ENCODE measurements around the gene AOC1. TPM values are rescaled to one million over a fixed set of nuclear protein-coding genes. Genes with fewer than 3 reads are reported as not detected.
"Not testable (repeated sequence)": the region's sequence is repeated elsewhere in the genome, so short reads cannot be mapped to it uniquely, and the experiment has no call there.

AOC1 gene
- total RNA-seq, 2 donors from 2014 or later, result 308 to 353 TPM

DNA sequence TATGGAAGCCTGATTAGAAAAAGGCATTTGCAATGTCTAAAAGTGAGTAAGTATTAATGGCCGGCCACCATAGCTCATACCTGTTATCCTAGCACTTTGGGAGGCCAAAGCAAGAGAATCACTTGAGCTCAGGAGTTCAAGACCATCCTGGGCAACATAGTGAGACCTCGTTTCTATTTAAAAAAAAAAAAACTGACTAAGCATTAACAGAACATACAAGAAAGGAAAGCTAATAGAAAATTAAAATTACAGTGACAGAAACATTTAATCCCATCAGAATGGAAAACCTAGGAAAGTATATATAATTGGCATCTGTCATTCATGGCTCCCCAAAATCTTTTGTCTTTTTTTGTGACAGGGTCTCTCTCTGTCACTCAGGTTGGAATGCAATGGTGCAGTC, 55.9 kb downstream of the AOC1 start:
- no peak for DNase-seq
- no peak for TF ChIP-seq CTCF (IDR thresholded peaks at IDR 0.05)
- Histone ChIP-seq H3K27ac (no peak overlapping the region), H3K27me3 (no peaks in the 10 kb centered on the region), H3K4me3 (no peak overlapping the region), H3K4me1 (no peaks in the 10 kb centered on the region), H3K9ac (ENCODE audit: low read depth in 2 of 2, low read length in 2 of 2) (no peak overlapping the region), H3K36me3 (no peaks in the 10 kb centered on the region), H3K9me3 (no peaks in the 10 kb centered on the region)
- intact Hi-C loops (cut with DNase I), result no loop called here

DNA sequence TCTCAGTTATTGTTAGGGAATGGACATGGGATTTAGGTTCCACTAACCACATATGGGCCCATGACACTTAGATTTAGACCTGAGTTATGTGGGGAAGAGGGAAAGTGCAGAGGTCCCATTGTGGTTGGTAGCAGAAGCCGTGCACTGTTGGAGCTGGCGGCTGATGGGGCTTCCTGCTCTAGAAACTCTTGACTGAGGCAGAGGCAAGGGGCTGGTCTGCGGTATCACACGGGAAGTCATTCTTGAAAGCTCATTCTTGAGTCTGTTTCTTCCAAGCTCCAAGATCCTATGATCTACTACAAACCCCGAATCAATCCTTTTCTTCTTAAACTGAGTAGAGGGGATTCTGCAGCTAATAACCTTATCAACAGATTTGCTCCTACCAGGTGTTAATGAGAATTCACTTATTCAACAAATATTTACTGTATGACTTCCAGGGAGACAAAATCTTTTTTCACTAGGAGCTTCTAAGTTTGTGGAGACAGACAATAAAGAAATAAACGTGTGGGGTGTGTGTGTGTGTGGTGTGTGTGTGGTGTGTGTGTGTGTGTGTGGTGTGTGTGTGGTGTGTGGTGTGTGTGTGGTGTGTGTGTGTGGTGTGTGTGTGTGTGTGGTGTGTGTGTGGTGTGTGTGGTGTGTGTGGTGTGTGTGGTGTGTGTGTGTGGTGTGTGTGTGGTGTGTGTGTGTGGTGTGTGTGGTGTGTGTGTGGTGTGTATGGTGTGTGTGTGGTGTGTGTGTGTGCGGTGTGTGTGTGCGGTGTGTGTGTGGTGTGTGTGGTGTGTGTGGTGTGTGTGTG, 57.1 kb downstream of the AOC1 start:
- H3K4me1 ChIP-seq, result no peaks in the 10 kb centered on the region
- TF ChIP-seq CTCF (IDR thresholded peaks at IDR 0.05), result no peak
- no peaks in the 10 kb centered on the region for H3K36me3 ChIP-seq
- no peak overlapping the region for H3K27ac ChIP-seq
- intact Hi-C loops (cut with DNase I), result no loop called here
- no peaks in the 10 kb centered on the region for H3K9me3 ChIP-seq
- H3K4me3 ChIP-seq, result no peak overlapping the region
- H3K27me3 ChIP-seq, result no peaks in the 10 kb centered on the region
- no peak overlapping the region for H3K9ac ChIP-seq (ENCODE audit: low read depth in 2 of 2, low read length in 2 of 2)
- no peak for DNase-seq

GRCh38 chr7:150910305-150910995, 58.1 kb downstream of the AOC1 start:
- H3K4me1 ChIP-seq; H3K27ac ChIP-seq; intact Hi-C loops (cut with DNase I); H3K9ac ChIP-seq (ENCODE audit: low read depth in 2 of 2, low read length in 2 of 2); H3K9me3 ChIP-seq; H3K27me3 ChIP-seq; H3K36me3 ChIP-seq; H3K4me3 ChIP-seq; DNase-seq: not testable (repeated sequence)

DNA sequence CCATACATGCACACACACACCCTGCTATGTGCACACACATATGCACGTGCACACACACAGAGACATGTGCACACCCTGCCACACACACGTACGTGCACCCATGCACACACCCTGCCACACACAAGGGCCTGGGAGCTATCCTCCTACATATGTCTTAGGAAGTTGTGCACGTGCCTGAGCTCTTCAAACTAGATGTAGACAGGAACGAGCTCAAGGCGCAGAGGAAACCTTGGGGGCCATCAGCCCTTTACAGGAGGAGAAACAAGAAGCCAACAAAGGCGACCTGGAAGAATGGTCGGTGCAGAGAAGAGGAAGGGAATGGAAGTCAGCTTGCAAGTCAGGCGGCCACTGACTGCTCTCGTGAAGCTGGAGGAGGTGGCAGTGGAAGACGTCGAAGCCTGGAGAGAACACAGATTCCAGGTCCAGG, 58.7 kb downstream of the AOC1 start:
- Histone ChIP-seq H3K9ac (ENCODE audit: low read depth in 2 of 2, low read length in 2 of 2) (no peak overlapping the region), H3K4me1 (no peaks in the 10 kb centered on the region), H3K27me3 (no peaks in the 10 kb centered on the region), H3K27ac (no peak overlapping the region), H3K36me3 (no peaks in the 10 kb centered on the region), H3K9me3 (no peaks in the 10 kb centered on the region), H3K4me3 (no peak overlapping the region)
- intact Hi-C loops (cut with DNase I), result no loop called here
- no peak for DNase-seq
- TF ChIP-seq CTCF (IDR thresholded peaks at IDR 0.05), result no peak

Other genes starting within 250 kb of the AOC1 start
- 1 to 10 TPM; 4.8 to 7.1 TPM for gene GIMAP6, start 220.1 kb upstream of the AOC1 start, total RNA-seq
- 1 to 10 TPM; 6.5 to 6.9 TPM for gene GIMAP2, start 166.8 kb upstream of the AOC1 start, total RNA-seq
- gene GIMAP1, start 135.9 kb upstream of the AOC1 start, total RNA-seq, result 1 to 10 TPM in 1 of 2 donors, under 1 TPM in 1; 0.94 to 1.6 TPM
- gene GIMAP5, start 115.1 kb upstream of the AOC1 start, total RNA-seq, result 1 to 10 TPM; 2.5 to 5.2 TPM
- 100 to 1,000 TPM; 154 to 256 TPM for gene TMEM176B, start 52.2 kb upstream of the AOC1 start, total RNA-seq
- gene TMEM176A, start 51.7 kb upstream of the AOC1 start, total RNA-seq, result 100 to 1,000 TPM; 130 to 170 TPM
- gene KCNH2, start 125.8 kb downstream of the AOC1 start, total RNA-seq, result 1 to 10 TPM; 3.3 to 8.8 TPM
- gene NOS3, start 138.5 kb downstream of the AOC1 start, total RNA-seq, result 1 to 10 TPM; 4.0 to 4.2 TPM
- gene ATG9B, start 172.0 kb downstream of the AOC1 start, total RNA-seq, result 1 to 10 TPM in 1 of 2 donors, under 1 TPM in 1; 0.66 to 1.2 TPM
- gene ABCB8, start 175.9 kb downstream of the AOC1 start, total RNA-seq, result 10 to 100 TPM; 26.7 to 59.5 TPM
- 1 to 10 TPM; 1.0 to 2.2 TPM for gene ASIC3, start 196.0 kb downstream of the AOC1 start, total RNA-seq
- 10 to 100 TPM; 11.3 to 15.9 TPM for gene CDK5, start 205.4 kb downstream of the AOC1 start, total RNA-seq
- gene SLC4A2, start 207.1 kb downstream of the AOC1 start, total RNA-seq, result 100 to 1,000 TPM in 1 of 2 donors, 10 to 100 TPM in 1; 76.7 to 169 TPM
- gene FASTK, start 228.3 kb downstream of the AOC1 start, total RNA-seq, result 100 to 1,000 TPM in 1 of 2 donors, 10 to 100 TPM in 1; 67.0 to 149 TPM
- 100 to 1,000 TPM in 1 of 2 donors, 10 to 100 TPM in 1; 73.4 to 103 TPM for gene TMUB1, start 231.0 kb downstream of the AOC1 start, total RNA-seq
- gene AGAP3, start 234.0 kb downstream of the AOC1 start, total RNA-seq, result 10 to 100 TPM; 50.8 to 79.2 TPM